Raji (cell line): ENCODE measurements around the gene FAM83D.

Source experiments
- POLR2A ChIP-seq: IDR thresholded peaks from 2 replicates; pipeline ENCODE4 v1.6.1; 2011; ENCODE audit warnings: low read depth, low read length, control low read depth; ENCODE audit not compliant: insufficient read depth

FAM83D gene

GRCh38 chr20:38892091-38892981 is 33.9 kb upstream of the FAM83D start:
- TF ChIP-seq POLR2A: no peak

DNA sequence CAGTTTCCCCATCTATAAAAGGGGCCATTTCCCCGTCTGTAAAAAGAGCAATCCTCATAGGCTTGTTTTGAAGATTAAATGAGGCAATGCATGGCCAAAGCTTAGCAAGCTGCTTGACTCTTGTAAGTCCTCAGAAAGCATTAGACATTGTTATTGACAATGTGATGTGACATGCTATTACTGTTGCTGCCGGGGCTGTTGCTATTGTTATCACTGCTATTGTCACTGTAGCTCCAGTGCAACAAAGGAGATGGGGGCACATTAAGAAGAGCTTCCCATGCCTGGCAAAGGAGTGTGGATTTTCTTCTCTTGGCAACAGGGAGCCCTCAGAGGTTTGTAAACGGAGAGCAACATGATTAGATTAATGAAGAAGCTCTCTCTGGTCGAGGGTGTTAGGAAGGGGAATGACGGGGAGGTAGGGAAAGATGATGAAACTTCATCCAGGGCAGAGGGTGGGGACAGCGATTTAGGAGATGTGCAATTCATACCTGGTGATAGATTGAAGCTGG is 33.1 kb upstream of the FAM83D start:
- TF ChIP-seq POLR2A: no peak

GRCh38 chr20:38893565-38894090 is 32.6 kb upstream of the FAM83D start:
- no peak for TF ChIP-seq POLR2A

- TF ChIP-seq POLR2A: no peak
These were observed 31.9 kb upstream of the FAM83D start for GRCh38 chr20:38894091-38894847.

GRCh38 chr20:38895098-38895949 is 30.9 kb upstream of the FAM83D start:
- TF ChIP-seq POLR2A: no peak

- no peak for TF ChIP-seq POLR2A
These were observed 30.1 kb upstream of the FAM83D start for GRCh38 chr20:38896009-38896594.

DNA sequence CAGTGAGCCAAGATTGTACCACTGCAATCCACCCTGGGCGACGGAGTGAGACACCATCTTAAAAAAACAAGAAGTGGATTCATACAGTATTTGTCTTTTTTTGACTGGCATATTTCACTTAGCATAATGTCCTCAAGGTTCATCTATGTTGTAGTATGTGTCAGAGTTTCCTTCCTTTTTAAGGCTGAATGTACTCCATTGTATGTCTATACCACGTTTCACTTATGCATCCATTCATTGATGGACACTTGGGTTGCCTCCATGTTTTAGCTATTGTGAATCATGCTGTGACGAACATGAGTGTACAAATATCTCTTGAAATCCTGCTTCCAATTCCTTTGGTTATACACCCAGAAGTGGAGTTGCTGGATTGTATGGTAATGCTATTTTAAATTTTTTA is 28.9 kb upstream of the FAM83D start:
- no peak for TF ChIP-seq POLR2A

DNA sequence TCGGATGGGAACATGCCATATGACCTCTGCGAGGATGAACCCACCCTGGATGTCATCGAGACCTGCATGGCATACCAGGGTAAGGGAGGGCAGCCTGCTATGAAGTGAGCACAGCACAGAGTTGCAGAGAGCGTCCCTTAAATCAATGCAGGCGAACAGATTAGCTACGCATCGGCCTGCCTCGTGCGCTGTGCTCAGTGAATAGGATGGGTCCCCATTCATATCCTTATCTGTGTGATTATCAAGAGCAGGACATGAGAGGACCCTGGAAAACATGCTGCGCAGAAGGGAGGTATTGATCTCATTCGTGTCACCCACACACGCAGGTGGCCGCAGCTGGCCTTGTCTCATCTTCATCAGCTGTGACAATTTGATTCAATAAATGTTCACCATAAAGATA is 25.6 kb upstream of the FAM83D start:
- no peak for TF ChIP-seq POLR2A

GRCh38 chr20:38902601-38903000 is 23.6 kb upstream of the FAM83D start:
- TF ChIP-seq POLR2A: no peak

GRCh38 chr20:38903335-38903734 is 22.9 kb upstream of the FAM83D start:
- TF ChIP-seq POLR2A: no peak

DNA sequence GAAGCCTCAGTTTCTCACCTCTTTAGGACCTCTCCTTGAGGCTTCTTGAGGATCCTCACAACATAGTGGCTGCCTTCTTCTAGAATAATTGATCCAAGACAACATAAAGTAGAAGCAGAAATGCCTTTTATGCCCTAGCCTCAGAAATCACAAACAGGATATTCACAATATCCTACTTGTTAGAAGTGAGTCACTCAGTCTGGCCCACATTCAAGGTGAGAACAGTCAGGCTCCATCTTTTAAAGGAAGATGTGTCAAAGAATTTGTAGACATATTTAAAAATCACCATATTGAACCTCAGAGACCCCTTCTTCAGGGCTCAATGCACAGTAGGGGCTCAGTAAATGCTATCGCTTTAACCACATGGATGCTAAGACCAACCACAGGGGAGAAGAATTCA is 20.8 kb upstream of the FAM83D start:
- TF ChIP-seq POLR2A: no peak

DNA sequence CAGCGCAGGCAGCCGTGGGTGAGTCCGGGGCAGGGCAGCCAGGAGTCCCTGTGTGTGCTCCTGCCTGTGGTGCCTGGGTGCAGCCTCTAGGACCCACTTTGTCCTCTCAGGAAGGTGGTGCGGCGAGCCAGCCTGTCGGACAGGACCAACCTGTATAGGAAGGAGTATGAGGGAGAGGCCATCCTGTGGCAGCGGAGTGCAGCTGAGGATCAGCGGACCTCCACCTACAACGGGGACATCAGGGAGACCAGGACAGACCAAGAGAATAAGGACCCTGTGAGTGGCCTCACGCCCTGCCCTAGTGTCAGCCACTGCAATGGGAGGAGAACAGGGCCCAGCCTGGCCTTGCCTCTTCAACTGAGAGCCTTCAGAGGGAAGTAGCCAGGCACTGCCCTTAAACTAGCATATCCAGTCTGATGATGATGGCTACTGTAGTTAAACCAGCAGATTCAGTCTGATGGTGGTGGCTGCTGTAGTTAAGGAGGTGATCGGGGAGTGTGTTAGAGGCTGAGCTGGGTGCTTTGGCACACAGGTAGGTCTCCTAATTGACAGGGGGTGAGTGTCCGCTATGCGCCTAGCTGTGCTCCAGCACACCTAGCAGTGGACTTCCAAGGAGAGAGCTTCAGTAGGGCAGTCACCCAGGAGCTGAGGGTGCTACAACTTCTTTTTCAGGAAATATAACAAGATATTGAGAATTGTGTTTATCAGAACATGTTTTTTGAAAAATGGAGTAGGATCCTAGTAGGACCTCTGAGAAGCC is 18.1 kb upstream of the FAM83D start:
- TF ChIP-seq POLR2A: no peak

DNA sequence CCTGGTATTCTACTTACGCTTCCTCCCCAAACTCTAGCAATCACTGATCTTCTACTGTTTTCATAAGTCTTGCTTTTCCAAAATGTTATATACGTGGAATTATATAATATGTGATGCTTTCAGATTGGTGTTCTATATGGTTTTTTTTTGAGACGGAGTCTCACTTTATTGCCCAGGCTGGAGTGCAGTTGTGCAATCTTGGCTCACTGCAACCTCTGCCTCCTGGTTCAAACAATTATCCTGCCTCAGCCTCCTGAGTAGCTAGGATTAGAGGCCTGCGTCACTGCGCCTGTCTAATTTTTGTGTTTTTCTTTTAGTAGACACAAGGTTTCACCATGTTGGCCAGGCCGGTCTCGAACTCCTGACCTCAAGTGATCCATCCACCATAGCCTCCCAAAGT is 10.9 kb upstream of the FAM83D start:
- TF ChIP-seq POLR2A: no peak

- TF ChIP-seq POLR2A: no peak
These were observed 8.6 kb upstream of the FAM83D start for GRCh38 chr20:38917657-38918056.
